ENCODE measurements around the gene TMEM94. TPM values are rescaled to one million over a fixed set of nuclear protein-coding genes. Genes with fewer than 3 reads are reported as not detected.

Gene TMEM94
- total RNA-seq, 1 experiment from 2014 or later: 61.4 TPM

DNA sequence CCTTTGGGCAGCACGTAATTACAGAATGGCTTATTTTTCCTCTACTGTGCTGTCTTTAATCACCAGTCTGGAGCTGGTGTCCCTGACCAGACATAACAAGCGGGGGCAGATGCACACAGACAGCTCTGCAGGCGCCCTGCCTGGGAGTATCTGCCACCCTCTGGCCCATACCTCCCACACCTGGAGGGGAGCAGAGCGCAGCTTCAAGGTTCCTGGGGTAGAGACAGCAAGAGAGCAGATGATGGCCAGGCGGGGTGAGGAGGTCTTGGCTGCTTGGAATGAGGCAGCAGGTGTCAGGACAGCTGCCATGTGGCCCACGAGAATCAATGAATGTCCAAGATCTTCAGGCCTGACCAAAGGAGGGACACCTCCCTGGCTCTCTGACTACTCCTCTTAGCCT lies 23.8 kb downstream of the TMEM94 start:
- no peak overlapping the region for H3K4me3 Mint-ChIP-seq
- Histone ChIP-seq H4K91ac (ENCODE audit: insufficient read length, low read depth, low read length) (no peak overlapping the region), H3K4me2 (ENCODE audit: insufficient read depth, insufficient read length, low read length) (no peak overlapping the region), H2AK5ac (ENCODE audit: insufficient read length, low read length) (no peak overlapping the region), H3K27me3 (ENCODE audit: insufficient read depth, low read length) (no peaks in the 10 kb centered on the region), H2BK5ac (ENCODE audit: insufficient read length, low read length) (no peak overlapping the region), H3K4me1 (ENCODE audit: insufficient read depth, low read length) (no peaks in the 10 kb centered on the region), H3K79me2 (ENCODE audit: insufficient read depth, low read length) (no peaks in the 10 kb centered on the region), H3K23me2 (ENCODE audit: insufficient read length, low read depth, low read length, poor library complexity, severe bottlenecking) (no peaks in the 10 kb centered on the region), H4K5ac (ENCODE audit: insufficient read length, low read depth, low read length) (no peak overlapping the region), H4K20me1 (ENCODE audit: control insufficient read depth, insufficient read depth, insufficient read length) (no peaks in the 10 kb centered on the region), H3T11ph (ENCODE audit: low read length) (no peak overlapping the region), H2BK12ac (ENCODE audit: insufficient read length, low read depth, low read length) (no peak overlapping the region), H2AFZ (ENCODE audit: low read length) (no peak overlapping the region), H2BK20ac (ENCODE audit: low read depth, low read length, poor library complexity, severe bottlenecking) (no peak overlapping the region), H2BK15ac (ENCODE audit: low read depth, low read length) (no peak overlapping the region), H3K9me3 (ENCODE audit: control insufficient read depth, low read depth, low read length) (no peaks in the 10 kb centered on the region), H3K56ac (ENCODE audit: insufficient read length, low read depth, low read length) (no peak overlapping the region), H3K27ac (ENCODE audit: insufficient read length, low read depth, low read length) (no peak overlapping the region), H3K14ac (ENCODE audit: insufficient read depth, low read length) (no peak overlapping the region), H3K23ac (ENCODE audit: insufficient read length, low read depth, low read length) (no peak overlapping the region), H3K4ac (ENCODE audit: low read depth, low read length) (no peak overlapping the region), H4K8ac (replicated peaks; ENCODE audit: insufficient read length, low read depth, low read length) (no peak overlapping the region), H3K79me1 (ENCODE audit: insufficient read depth, low read depth, low read length, poor library complexity, severe bottlenecking) (no peaks in the 10 kb centered on the region), H3K9ac (ENCODE audit: extremely low read depth, insufficient read length, low read length) (no peak overlapping the region), H3K18ac (ENCODE audit: insufficient read length, low read depth, low read length) (no peak overlapping the region), H2BK120ac (ENCODE audit: low read depth, low read length, poor library complexity, severe bottlenecking) (no peak overlapping the region)
- DNase-seq: no peak
- H3K9me3 Mint-ChIP-seq: no peaks in the 10 kb centered on the region
- no CpG with 5 or more reads among the region's 6 CpGs for WGBS (ENCODE audit: extremely low coverage, insufficient read length, low lambda C conversion rate)
- peak overlapping the region in 1 of 3 experiments; percentile 90; a peak in 1 of 7 replicates for H3K27ac Mint-ChIP-seq
- H3K27me3 Mint-ChIP-seq (ENCODE audit: low read depth): no peaks in the 10 kb centered on the region
- H3K36me3 Mint-ChIP-seq (ENCODE audit: insufficient read depth in 1 of 3, low read depth in 3 of 3): peaks cover 3 to 11% (median 11%) of the 10 kb centered on the region in 3 experiments; a peak in 3 of 7 replicates
- peaks cover 20 to 30% of the 10 kb centered on the region in 2 experiments for H3K4me1 Mint-ChIP-seq
- TF ChIP-seq, protein P1, sequence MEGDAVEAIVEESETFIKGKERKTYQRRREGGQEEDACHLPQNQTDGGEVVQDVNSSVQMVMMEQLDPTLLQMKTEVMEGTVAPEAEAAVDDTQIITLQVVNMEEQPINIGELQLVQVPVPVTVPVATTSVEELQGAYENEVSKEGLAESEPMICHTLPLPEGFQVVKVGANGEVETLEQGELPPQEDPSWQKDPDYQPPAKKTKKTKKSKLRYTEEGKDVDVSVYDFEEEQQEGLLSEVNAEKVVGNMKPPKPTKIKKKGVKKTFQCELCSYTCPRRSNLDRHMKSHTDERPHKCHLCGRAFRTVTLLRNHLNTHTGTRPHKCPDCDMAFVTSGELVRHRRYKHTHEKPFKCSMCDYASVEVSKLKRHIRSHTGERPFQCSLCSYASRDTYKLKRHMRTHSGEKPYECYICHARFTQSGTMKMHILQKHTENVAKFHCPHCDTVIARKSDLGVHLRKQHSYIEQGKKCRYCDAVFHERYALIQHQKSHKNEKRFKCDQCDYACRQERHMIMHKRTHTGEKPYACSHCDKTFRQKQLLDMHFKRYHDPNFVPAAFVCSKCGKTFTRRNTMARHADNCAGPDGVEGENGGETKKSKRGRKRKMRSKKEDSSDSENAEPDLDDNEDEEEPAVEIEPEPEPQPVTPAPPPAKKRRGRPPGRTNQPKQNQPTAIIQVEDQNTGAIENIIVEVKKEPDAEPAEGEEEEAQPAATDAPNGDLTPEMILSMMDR (conservative IDR thresholded peaks at IDR 0.05): no peak
